Hepatocyte (in vitro differentiated cells): Measurements from ENCODE around the gene MTMR3. TPM values are rescaled to one million over a fixed set of nuclear protein-coding genes. Genes with fewer than 3 reads are reported as not detected.

Experiments used
- DNase-seq: peaks from one replicate; pipeline ENCODE4 v3.0.0-alpha.2; 2016; ENCODE audit warnings: low spot score
- H2AFZ ChIP-seq: fragments of 200-600 bp; sonication (generic); 2 replicates; pipeline ENCODE4 v1.6.0; 2016; ENCODE audit warnings: antibody characterized with exemption, mild to moderate bottlenecking
- H3K27ac ChIP-seq: fragments of 200-600 bp; sonication (generic); 2 replicates; pipeline ENCODE4 v1.5.1; 2016; ENCODE audit warnings: mild to moderate bottlenecking
- H3K27me3 ChIP-seq: fragments of 200-600 bp; sonication (generic); 2 replicates; pipeline ENCODE4 v1.6.1; 2016
- H3K36me3 ChIP-seq: fragments of 200-600 bp; sonication (generic); replicated peaks from 2 replicates; pipeline ENCODE4 v1.5.1; 2016; ENCODE audit warnings: low read depth; ENCODE audit not compliant: insufficient read depth
- H3K4me1 ChIP-seq: fragments of 200-600 bp; sonication (generic); 2 replicates; pipeline ENCODE4 v1.5.1; 2016; ENCODE audit warnings: mild to moderate bottlenecking, moderate library complexity; ENCODE audit not compliant: insufficient read depth
- H3K4me2 ChIP-seq: fragments of 200-600 bp; sonication (generic); 2 replicates; pipeline ENCODE4 v1.6.0; 2016
- H3K4me3 ChIP-seq: fragments of 200-600 bp; sonication (generic); 2 replicates; pipeline ENCODE4 v1.5.1; 2016; ENCODE audit warnings: mild to moderate bottlenecking
- H3K79me2 ChIP-seq: fragments of 200-600 bp; sonication (generic); 2 replicates; pipeline ENCODE4 v1.6.0; 2017; ENCODE audit warnings: mild to moderate bottlenecking
- H3K9me2 ChIP-seq: fragments of 200-600 bp; sonication (generic); replicated peaks from 2 replicates; pipeline ENCODE4 v1.6.0; 2017; ENCODE audit warnings: mild to moderate bottlenecking; ENCODE audit not compliant: insufficient read depth
- H3K9me3 ChIP-seq: fragments of 200-600 bp; sonication (generic); 2 replicates; pipeline ENCODE4 v1.5.1; 2016; ENCODE audit warnings: low read depth, mild to moderate bottlenecking
- H4K20me1 ChIP-seq: fragments of 200-600 bp; sonication (generic); 2 replicates; pipeline ENCODE4 v1.6.0; 2016; ENCODE audit warnings: mild to moderate bottlenecking; ENCODE audit not compliant: insufficient read depth, poor library complexity, severe bottlenecking
- CTCF ChIP-seq: fragments of 200-600 bp; sonication (generic); IDR thresholded peaks from 2 replicates; pipeline ENCODE4 v1.5.1; 2016; ENCODE audit warnings: antibody characterized with exemption, mild to moderate bottlenecking; ENCODE audit not compliant: poor library complexity
- EZH2 ChIP-seq: fragments of 200-600 bp; sonication (generic); IDR thresholded peaks from 2 replicates; pipeline ENCODE4 v1.6.1; 2016; ENCODE audit warnings: antibody characterized with exemption, mild to moderate bottlenecking, borderline replicate concordance
- EZH2phosphoT487 ChIP-seq: fragments of 200-600 bp; sonication (generic); IDR thresholded peaks from one replicate; pipeline ENCODE4 v1.6.1; 2018; ENCODE audit warnings: antibody characterized with exemption, mild to moderate bottlenecking, low read depth, moderate library complexity; ENCODE audit not compliant: unreplicated experiment, severe bottlenecking
- WGBS: methylation state at CpG from one replicate; pipeline ENCODE4 v1.1.6; 2016; ENCODE audit warnings: low lambda C conversion rate; ENCODE audit errors: missing lambda C conversion rate; 5-methylcytosine and 5-hydroxymethylcytosine counted together
- polyA plus RNA-seq: library from polyadenylated mRNA; unstranded; fragments of >200 nt; fragmentation: Nextera tagmentation; extraction: Ambion mirVana; gene quantifications from 2 replicates; pipeline ENCODE4 v1.2.1, GENCODE V29; 2016
- total RNA-seq: library from RNA; depleted of rRNA; stranded (reverse); fragments of >200 nt; gene quantifications from 2 replicates; pipeline ENCODE4 v1.2.3, GENCODE V29; 2014

MTMR3 gene
- total and polyA plus RNA-seq, 2 experiments from 2014 or later = 16.2 to 42.7 TPM

GRCh38 chr22:30046716-30047363, 163.9 kb downstream of the MTMR3 start:
- Histone ChIP-seq H3K4me2 (no peak overlapping the region), H3K27ac (no peak overlapping the region), H2AFZ (no peak overlapping the region), H4K20me1 (no peaks in the 10 kb centered on the region), H3K4me1 (peaks cover 17% of the 10 kb centered on the region), H3K79me2 (no peaks in the 10 kb centered on the region), H3K27me3 (no peaks in the 10 kb centered on the region), H3K9me3 (no peaks in the 10 kb centered on the region), H3K36me3 (no peaks in the 10 kb centered on the region), H3K9me2 (no peaks in the 10 kb centered on the region), H3K4me3 (no peak overlapping the region)
- TF ChIP-seq EZH2phosphoT487 = no peak
- no peak for TF ChIP-seq CTCF
- TF ChIP-seq EZH2 = no peak
- DNase-seq = no peak
- WGBS = 97% methylated on average over 15 of the region's 15 CpGs

- no peak for TF ChIP-seq CTCF
- no peak for TF ChIP-seq EZH2
- no peak for TF ChIP-seq EZH2phosphoT487
These were observed 164.4 kb downstream of the MTMR3 start for GRCh38 chr22:30047364-30047738.

GRCh38 chr22:30048681-30049080, 165.7 kb downstream of the MTMR3 start:
- no peak overlapping the region for H2AFZ ChIP-seq
- WGBS = 76% methylated on average over 2 of the region's 2 CpGs
- DNase-seq = no peak
- no peak overlapping the region for H3K27ac ChIP-seq
- H4K20me1 ChIP-seq = no peaks in the 10 kb centered on the region
- no peaks in the 10 kb centered on the region for H3K27me3 ChIP-seq
- H3K9me3 ChIP-seq = no peaks in the 10 kb centered on the region
- no peaks in the 10 kb centered on the region for H3K9me2 ChIP-seq
- no peak overlapping the region for H3K4me2 ChIP-seq
- no peaks in the 10 kb centered on the region for H3K36me3 ChIP-seq
- no peaks in the 10 kb centered on the region for H3K79me2 ChIP-seq
- no peak for TF ChIP-seq CTCF
- no peak for TF ChIP-seq EZH2
- TF ChIP-seq EZH2phosphoT487 = no peak
- no peak overlapping the region for H3K4me3 ChIP-seq
- H3K4me1 ChIP-seq = peaks cover 14% of the 10 kb centered on the region

More at GRCh38 chr22:30047364-30047738, 164.4 kb downstream of the MTMR3 start:
- Histone ChIP-seq H3K9me2 (no peaks in the 10 kb centered on the region), H3K4me1 (peaks cover 17% of the 10 kb centered on the region), H3K36me3 (no peaks in the 10 kb centered on the region), H2AFZ (no peak overlapping the region), H3K27me3 (no peaks in the 10 kb centered on the region), H3K9me3 (no peaks in the 10 kb centered on the region), H3K27ac (no peak overlapping the region), H4K20me1 (no peaks in the 10 kb centered on the region), H3K4me3 (no peak overlapping the region), H3K4me2 (no peak overlapping the region), H3K79me2 (no peaks in the 10 kb centered on the region)
- no peak for DNase-seq
- 87% methylated on average over 3 of the region's 3 CpGs for WGBS
